Measurements from ENCODE around the gene FOXP4. TPM values are rescaled to one million over a fixed set of nuclear protein-coding genes. Genes with fewer than 3 reads are reported as not detected.

The FOXP4 gene
- polyA plus RNA-seq, 2 of the 4 experiments (the other 2 are of a cell fraction), result 2.6 to 14.2 TPM

DNA sequence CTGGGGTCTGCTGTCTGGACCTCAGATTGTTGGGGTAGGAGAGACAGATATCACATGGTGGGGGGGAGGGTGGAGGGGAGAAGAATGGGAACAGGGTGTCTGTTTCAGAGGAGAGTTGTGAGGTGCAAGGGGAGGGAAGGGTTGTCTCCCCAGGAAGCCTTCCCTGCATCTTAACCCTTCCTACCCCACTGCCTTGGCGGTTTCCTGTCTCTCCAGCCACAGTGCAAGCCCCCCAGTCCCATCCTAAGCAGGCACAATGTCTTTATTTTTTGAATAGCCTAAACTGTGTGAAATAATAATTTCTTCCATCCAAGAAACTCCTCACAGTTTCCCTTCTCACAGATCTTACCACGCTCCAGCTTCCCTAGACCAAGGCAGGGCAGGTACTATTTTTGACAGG lies 3.5 kb downstream of the FOXP4 start:
- Histone ChIP-seq H3K4me3 (no peak overlapping the region), H3K4me2 (no peak overlapping the region), H3K27ac (no peak overlapping the region), H3K9me3 (no peaks in the 10 kb centered on the region), H3K4me1 (peaks cover 30% of the 10 kb centered on the region)
- POLR2A ChIA-PET, result interaction anchor here (0.5 kb wide), 1 partner anchor 1455 kb away, joined by 5 read pairs; no protein-coding TSS in a partner anchor
- WGBS (ENCODE audit: missing lambda C conversion rate), result 94% methylated on average over 2 of the region's 2 CpGs
- DNase-seq (ENCODE audit: low read depth in 1 of 2, low spot score in 1 of 2), result no peak
- FAIRE-seq, result no peak
- no peak for ATAC-seq
- TF ChIP-seq HOXB13 (CRISPR knock-in tag; IDR thresholded peaks at IDR 0.05; ENCODE audit: low read depth) (no peak), TFCP2L1 (CRISPR knock-in tag; IDR thresholded peaks at IDR 0.05) (no peak), ZC3H11A (IDR thresholded peaks at IDR 0.05) (no peak), JUNB (IDR thresholded peaks at IDR 0.05) (no peak), CBX8 (IDR thresholded peaks at IDR 0.05) (no peak), CEBPB (IDR thresholded peaks at IDR 0.05) (no peak), EP300 (IDR thresholded peaks at IDR 0.05) (no peak), FOSB (CRISPR knock-in tag; IDR thresholded peaks at IDR 0.05) (no peak)
- CTCF ChIA-PET, result no interaction called here

DNA sequence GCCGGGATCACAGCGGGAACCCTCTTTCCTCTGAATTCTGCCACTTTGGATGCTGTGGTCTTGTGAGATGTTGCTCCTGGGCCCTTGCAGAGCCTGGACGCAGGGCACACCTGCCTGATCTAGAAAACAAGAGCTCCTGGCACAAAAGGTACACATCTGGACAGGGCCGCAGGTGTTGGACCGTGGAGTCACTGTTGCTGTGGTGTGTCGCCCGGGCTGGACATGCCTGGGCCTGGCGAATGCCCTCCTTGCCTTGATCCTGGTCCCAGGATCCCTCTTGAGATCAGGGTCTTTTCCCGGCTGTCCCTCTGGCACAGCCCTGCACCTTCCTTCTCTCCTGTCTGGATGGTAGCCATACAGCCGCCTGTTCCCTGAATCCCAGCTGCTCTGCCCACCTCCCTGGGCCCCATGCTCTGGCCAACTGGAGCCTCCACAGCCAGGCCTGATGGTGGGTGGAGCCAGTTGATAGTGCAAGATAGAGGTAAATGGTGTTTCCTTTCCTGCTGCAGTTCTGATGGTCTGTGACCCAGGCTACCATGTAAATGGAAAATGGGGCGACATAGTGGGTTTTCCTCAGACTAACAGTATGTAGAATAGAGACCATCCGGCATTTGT lies 5.0 kb downstream of the FOXP4 start:
- Histone ChIP-seq H3K9me3 (no peaks in the 10 kb centered on the region), H3K4me3 (no peak overlapping the region), H3K27ac (no peak overlapping the region), H3K4me1 (peaks cover 25% of the 10 kb centered on the region), H3K4me2 (no peak overlapping the region)
- ATAC-seq, result no peak
- DNase-seq (ENCODE audit: low read depth in 1 of 2, low spot score in 1 of 2), result no peak
- ChIA-PET CTCF (interaction anchor here (0.7 to 1.2 kb wide), 4 partner anchors 11 to 183 kb away, joined by 3 read pairs; no protein-coding TSS in a partner anchor), POLR2A (no interaction called here)
- FAIRE-seq, result no peak
- TF ChIP-seq NPAS2 (CRISPR knock-in tag; IDR thresholded peaks at IDR 0.05; ENCODE audit: borderline replicate concordance) (no peak), PHF8 (IDR thresholded peaks at IDR 0.05; ENCODE audit: borderline replicate concordance, low read depth) (no peak), FOXS1 (CRISPR knock-in tag; IDR thresholded peaks at IDR 0.05) (no peak)
- TF ChIP-seq, protein P1, sequence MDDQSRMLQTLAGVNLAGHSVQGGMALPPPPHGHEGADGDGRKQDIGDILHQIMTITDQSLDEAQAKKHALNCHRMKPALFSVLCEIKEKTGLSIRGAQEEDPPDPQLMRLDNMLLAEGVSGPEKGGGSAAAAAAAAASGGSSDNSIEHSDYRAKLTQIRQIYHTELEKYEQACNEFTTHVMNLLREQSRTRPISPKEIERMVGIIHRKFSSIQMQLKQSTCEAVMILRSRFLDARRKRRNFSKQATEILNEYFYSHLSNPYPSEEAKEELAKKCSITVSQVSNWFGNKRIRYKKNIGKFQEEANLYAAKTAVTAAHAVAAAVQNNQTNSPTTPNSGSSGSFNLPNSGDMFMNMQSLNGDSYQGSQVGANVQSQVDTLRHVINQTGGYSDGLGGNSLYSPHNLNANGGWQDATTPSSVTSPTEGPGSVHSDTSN (IDR thresholded peaks at IDR 0.05), result no peak
- WGBS (ENCODE audit: missing lambda C conversion rate), result 92% methylated on average over 11 of the region's 12 CpGs

DNA sequence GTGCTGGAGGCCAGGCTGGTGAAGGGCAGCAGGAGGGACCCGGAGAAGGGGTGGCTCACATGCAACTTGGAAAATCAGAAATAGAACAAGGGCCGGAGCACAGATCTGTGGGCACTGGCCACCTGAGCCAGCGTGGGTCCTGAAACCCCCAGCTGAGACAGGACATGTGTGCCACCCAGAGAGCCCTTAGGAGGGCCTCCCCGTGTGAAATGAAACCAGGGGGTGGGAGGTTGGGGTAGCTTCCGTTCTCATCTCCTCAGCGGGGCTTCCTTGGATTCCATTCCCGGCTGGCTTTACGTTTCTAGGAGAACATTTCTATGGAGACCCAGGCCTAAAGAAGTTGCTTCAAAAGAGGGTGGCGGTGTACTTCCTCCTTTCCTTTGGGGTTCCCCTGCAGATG lies 5.7 kb downstream of the FOXP4 start:
- TF ChIP-seq RAD21 (conservative IDR thresholded peaks at IDR 0.05 in 1 of 2, IDR thresholded peaks at IDR 0.05 in 1 of 2) (no peak), TP53 (CRISPR knock-in tag; IDR thresholded peaks at IDR 0.05) (no peak), ESRRA (IDR thresholded peaks at IDR 0.05; ENCODE audit: borderline replicate concordance, low read length) (no peak), HOXA7 (CRISPR knock-in tag; IDR thresholded peaks at IDR 0.05) (no peak), FOSL2 (IDR thresholded peaks at IDR 0.05) (no peak), FOSL2 (CRISPR knock-in tag; IDR thresholded peaks at IDR 0.05) (no peak), POLR2AphosphoS2 (conservative IDR thresholded peaks at IDR 0.05; ENCODE audit: low read length) (no peak), RNF2 (IDR thresholded peaks at IDR 0.05; ENCODE audit: borderline replicate concordance, low read depth) (no peak), NR3C1 (IDR thresholded peaks at IDR 0.05) (no peak), POLR2A (IDR thresholded peaks at IDR 0.05; ENCODE audit: low read length) (no peak), KDM1A (IDR thresholded peaks at IDR 0.05; ENCODE audit: low read depth) (no peak)
- TF ChIP-seq, protein P2, sequence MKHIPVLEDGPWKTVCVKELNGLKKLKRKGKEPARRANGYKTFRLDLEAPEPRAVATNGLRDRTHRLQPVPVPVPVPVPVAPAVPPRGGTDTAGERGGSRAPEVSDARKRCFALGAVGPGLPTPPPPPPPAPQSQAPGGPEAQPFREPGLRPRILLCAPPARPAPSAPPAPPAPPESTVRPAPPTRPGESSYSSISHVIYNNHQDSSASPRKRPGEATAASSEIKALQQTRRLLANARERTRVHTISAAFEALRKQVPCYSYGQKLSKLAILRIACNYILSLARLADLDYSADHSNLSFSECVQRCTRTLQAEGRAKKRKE (CRISPR knock-in tag; IDR thresholded peaks at IDR 0.05; ENCODE audit: low read depth), result no peak
- peaks cover 25% of the 10 kb centered on the region for H3K4me1 ChIP-seq
- POLR2A ChIA-PET, result no interaction called here
- CTCF ChIA-PET, result interaction anchor here (0.9 kb wide), 2 partner anchors 11 to 138 kb away, joined by 3 read pairs; no protein-coding TSS in a partner anchor
- H3K27ac ChIP-seq, result no peak overlapping the region
- DNase-seq (ENCODE audit: low read depth in 1 of 2, low spot score in 1 of 2) (no peak), FAIRE-seq (no peak), ATAC-seq (no peak)
- H3K4me2 ChIP-seq, result no peak overlapping the region
- no peaks in the 10 kb centered on the region for H3K9me3 ChIP-seq
- WGBS (ENCODE audit: missing lambda C conversion rate), result 92% methylated on average over 9 of the region's 9 CpGs
- H3K4me3 ChIP-seq, result no peak overlapping the region

Measured in A549 (cell line).